H1 (cell line): ENCODE measurements around the gene RASGRP1. TPM values are rescaled to one million over a fixed set of nuclear protein-coding genes. Genes with fewer than 3 reads are reported as not detected.

Experiments
- CTCF ChIA-PET: fragments of 300-600 bp; sonication (Branson Sonifier 250); formaldehyde crosslinking; loops from one replicate; lab custom pipeline; 2021; ENCODE audit not compliant: partially characterized antibody; lab: Charles Lee
- POLR2A ChIA-PET: fragments of 300-600 bp; sonication (Branson Sonifier 250); formaldehyde crosslinking; loops from one replicate; lab custom pipeline; 2021; ENCODE audit warnings: inconsistent platforms; ENCODE audit not compliant: partially characterized antibody; lab: Charles Lee
- DNase-seq, 2 experiments: peaks; one replicate each; pipeline versions ENCODE4 v3.0.0 to v3.0.0-alpha.2; 2010 to 2022; ENCODE audit warnings: low spot score in 2 of 2, low read depth in 1 of 2, mixed read lengths in 1 of 2
- FAIRE-seq: peaks from 2 replicates; lab custom pipeline; 2011; peaks lifted over from hg19 to GRCh38; lab: Jason Lieb, UNC
- H2AFZ ChIP-seq: 2 replicates; pipeline ENCODE4 v1.8.1; 2012; ENCODE audit warnings: low read length, inconsistent platforms
- H2AK5ac ChIP-seq: 2 replicates; pipeline ENCODE4 v1.6.1; 2013; ENCODE audit warnings: low read depth, low read length
- H2BK120ac ChIP-seq: replicated peaks from 2 replicates; pipeline ENCODE3; 2013; ENCODE audit warnings: low read depth, low read length, inconsistent platforms
- H2BK12ac ChIP-seq: 2 replicates; pipeline ENCODE4 v1.6.1; 2013; ENCODE audit warnings: low read depth, low read length
- H2BK15ac ChIP-seq: 2 replicates; pipeline ENCODE4 v1.6.1; 2013; ENCODE audit warnings: low read length
- H2BK20ac ChIP-seq: 2 replicates; pipeline ENCODE4 v1.6.1; 2013; ENCODE audit warnings: low read length
- H2BK5ac ChIP-seq: 2 replicates; pipeline ENCODE4 v1.6.1; 2013; ENCODE audit warnings: low read depth, low read length
- H3K14ac ChIP-seq: 2 replicates; pipeline ENCODE4 v1.6.1; 2013; ENCODE audit warnings: inconsistent platforms; ENCODE audit not compliant: insufficient read length
- H3K18ac ChIP-seq: 2 replicates; pipeline ENCODE4 v1.6.1; 2013; ENCODE audit warnings: low read length; ENCODE audit errors: extremely low read depth
- H3K23ac ChIP-seq: 2 replicates; pipeline ENCODE4 v1.6.1; 2013; ENCODE audit warnings: inconsistent platforms; ENCODE audit not compliant: insufficient read length
- H3K23me2 ChIP-seq: 2 replicates; pipeline ENCODE4 v1.6.1; 2013; ENCODE audit warnings: low read depth, low read length
- H3K27ac ChIP-seq: 2 replicates; pipeline ENCODE4 v1.6.1; 2011; ENCODE audit warnings: low read depth, low read length, inconsistent platforms
- H3K27me3 ChIP-seq, 4 experiments: replicated peaks in 1 of 4; 1 replicate in 1 of 4; 2 replicates in 3 of 4; pipeline versions ENCODE4 v1.6.1 to v1.8.1; 2011 to 2013; ENCODE audit warnings: low read length in 3 of 4, mild to moderate bottlenecking in 3 of 4, inconsistent platforms in 2 of 4, mixed read lengths in 2 of 4, moderate library complexity in 1 of 4; ENCODE audit not compliant: control insufficient read depth in 3 of 4, insufficient read depth in 3 of 4; ENCODE audit errors: extremely low read depth in 1 of 4
- H3K36me3 ChIP-seq, 4 experiments: 2 replicates each; pipeline versions ENCODE4 v1.6.1 to v1.8.1; 2011 to 2013; ENCODE audit warnings: mild to moderate bottlenecking in 4 of 4, low read length in 3 of 4, moderate library complexity in 2 of 4, control low read depth in 1 of 4, inconsistent platforms in 1 of 4; ENCODE audit not compliant: insufficient read depth in 4 of 4, control insufficient read depth in 2 of 4
- H3K4ac ChIP-seq: replicated peaks from 2 replicates; pipeline ENCODE3; 2013; ENCODE audit warnings: low read length, low read depth, mixed read lengths, inconsistent platforms; ENCODE audit not compliant: insufficient read length
- H3K4me1 ChIP-seq, 4 experiments: replicated peaks in 1 of 4; 1 replicate in 1 of 4; 2 replicates in 3 of 4; pipeline versions ENCODE4 v1.6.1 to v1.8.1; 2011 to 2013; ENCODE audit warnings: low read length in 3 of 4, inconsistent platforms in 2 of 4, mixed read lengths in 1 of 4; ENCODE audit not compliant: insufficient read depth in 4 of 4, control insufficient read depth in 3 of 4
- H3K4me2 ChIP-seq, 2 experiments: 2 replicates each; pipeline versions ENCODE4 v1.6.1 to v1.8.1; 2011 to 2013; ENCODE audit warnings: low read depth in 2 of 2, low read length in 2 of 2, control low read depth in 1 of 2, inconsistent platforms in 1 of 2, mild to moderate bottlenecking in 1 of 2; ENCODE audit not compliant: insufficient read depth in 1 of 2
- H3K4me3 ChIP-seq, 4 experiments: fragments of 200-600, 300-600 bp in 1 of 4; sonication (generic), shearing (Covaris generic), sonication (Bioruptor Twin) in 1 of 4; 2 replicates each; pipeline versions ENCODE4 v1.5.1 to v1.8.1; 2011 to 2016; ENCODE audit warnings: low read length in 4 of 4, low read depth in 3 of 4, control low read depth in 2 of 4, inconsistent platforms in 2 of 4, mild to moderate bottlenecking in 2 of 4, mixed read lengths in 1 of 4, moderate library complexity in 1 of 4; ENCODE audit not compliant: insufficient read depth in 2 of 4; ENCODE audit errors: extremely low read depth in 1 of 4
- H3K56ac ChIP-seq: replicated peaks from 2 replicates; pipeline ENCODE3; 2013; ENCODE audit warnings: low read depth, mild to moderate bottlenecking, mixed read lengths, low read length, inconsistent platforms; ENCODE audit not compliant: insufficient read length
- H3K79me1 ChIP-seq: 2 replicates; pipeline ENCODE4 v1.6.1; 2013; ENCODE audit warnings: low read depth, low read length, control low read depth
- H3K79me2 ChIP-seq, 2 experiments: 2 replicates each; pipeline versions ENCODE4 v1.6.1 to v1.8.1; 2012 to 2013; ENCODE audit warnings: low read length in 2 of 2, mild to moderate bottlenecking in 2 of 2, inconsistent platforms in 1 of 2; ENCODE audit not compliant: insufficient read depth in 2 of 2, control insufficient read depth in 1 of 2
- H3K9ac ChIP-seq, 4 experiments: replicated peaks in 1 of 4; 1 replicate in 1 of 4; 2 replicates in 3 of 4; pipeline versions ENCODE4 v1.6.1 to v1.8.1; 2011 to 2013; ENCODE audit warnings: low read depth in 3 of 4, low read length in 3 of 4, control low read depth in 2 of 4, mild to moderate bottlenecking in 2 of 4, moderate library complexity in 2 of 4, inconsistent platforms in 1 of 4; ENCODE audit errors: extremely low read depth in 1 of 4
- H3K9me3 ChIP-seq, 2 experiments: 2 replicates each; pipeline versions ENCODE4 v1.6.1 to v1.8.1; 2012 to 2013; ENCODE audit warnings: mild to moderate bottlenecking in 2 of 2, moderate library complexity in 2 of 2, control low read depth in 1 of 2, inconsistent platforms in 1 of 2, low read depth in 1 of 2, low read length in 1 of 2, mixed read lengths in 1 of 2; ENCODE audit not compliant: insufficient read depth in 2 of 2
- H4K20me1 ChIP-seq, 2 experiments: replicated peaks in 1 of 2; 2 replicates each; pipeline versions ENCODE3 to v1.8.1; 2011 to 2013; ENCODE audit warnings: inconsistent platforms in 2 of 2, low read length in 2 of 2, mild to moderate bottlenecking in 1 of 2; ENCODE audit not compliant: insufficient read depth in 2 of 2, control insufficient read depth in 1 of 2
- H4K5ac ChIP-seq: 2 replicates; pipeline ENCODE4 v1.6.1; 2013; ENCODE audit warnings: low read length, low read depth, mixed read lengths, inconsistent platforms; ENCODE audit not compliant: insufficient read length
- H4K8ac ChIP-seq: 2 replicates; pipeline ENCODE4 v1.8.0; 2013; ENCODE audit warnings: mild to moderate bottlenecking, moderate library complexity, low read length, inconsistent platforms; ENCODE audit not compliant: insufficient read depth; ENCODE audit errors: extremely low read depth
- H4K91ac ChIP-seq: replicated peaks from 2 replicates; pipeline ENCODE3; 2013; ENCODE audit warnings: low read length, mixed read lengths, inconsistent platforms; ENCODE audit not compliant: insufficient read length
- ASH2L ChIP-seq: fragments of 200-600, 300-600 bp; sonication (generic); IDR thresholded peaks from one replicate; pipeline ENCODE4 v1.7.1; 2017; ENCODE audit warnings: low read length
- CBX8 ChIP-seq: fragments of 300-800, 300-1000 bp; sonication (generic); IDR thresholded peaks from 2 replicates; pipeline ENCODE4 v1.7.1; 2016; ENCODE audit warnings: low read depth, low read length, borderline replicate concordance
- CTBP2 ChIP-seq: IDR thresholded peaks from 2 replicates; pipeline ENCODE4 v1.7.0; 2011; ENCODE audit warnings: borderline replicate concordance, mild to moderate bottlenecking, moderate library complexity, mixed read lengths, low read length; ENCODE audit not compliant: insufficient read depth, insufficient read length
- EP300 ChIP-seq, 2 experiments: IDR thresholded peaks; 1 replicate in 1 of 2; 2 replicates in 1 of 2; pipeline ENCODE4 v1.6.1; 2011 to 2012; ENCODE audit warnings: low read depth in 2 of 2, low read length in 2 of 2, mild to moderate bottlenecking in 2 of 2, borderline replicate concordance in 1 of 2, inconsistent platforms in 1 of 2, moderate library complexity in 1 of 2
- HDAC2 ChIP-seq, 2 experiments: fragments of 300-600 bp in 1 of 2; sonication (generic) in 1 of 2; IDR thresholded peaks; 2 replicates each; pipeline ENCODE4 v1.6.1; 2011 to 2012; ENCODE audit warnings: low read depth in 2 of 2, low read length in 2 of 2, mild to moderate bottlenecking in 2 of 2, moderate library complexity in 2 of 2, borderline replicate concordance in 1 of 2, inconsistent platforms in 1 of 2
- NRF1 ChIP-seq: IDR thresholded peaks from 2 replicates; pipeline ENCODE4 v1.6.1; 2011; ENCODE audit warnings: mild to moderate bottlenecking, low read depth, low read length, improper control_type of control experiment
- RAD21 ChIP-seq, 2 experiments: IDR thresholded peaks in 1 of 2; conservative IDR thresholded peaks in 1 of 2; 2 replicates each; pipeline ENCODE4 v1.6.1; 2011; ENCODE audit warnings: low read depth in 2 of 2, low read length in 2 of 2, improper control_type of control experiment in 1 of 2, inconsistent platforms in 1 of 2, mild to moderate bottlenecking in 1 of 2, moderate library complexity in 1 of 2
- SIX5 ChIP-seq: IDR thresholded peaks from 2 replicates; pipeline ENCODE4 v1.6.1; 2011; ENCODE audit warnings: mild to moderate bottlenecking, low read depth, low read length
- SUZ12 ChIP-seq: fragments of 200-600 bp; sonication (generic); IDR thresholded peaks from 2 replicates; pipeline ENCODE4 v1.6.1; 2012; ENCODE audit warnings: mild to moderate bottlenecking, inconsistent platforms, low read length, moderate library complexity, mixed read lengths
- TBP ChIP-seq: IDR thresholded peaks from 2 replicates; pipeline ENCODE4 v1.6.1; 2011; ENCODE audit warnings: low read depth, low read length, improper control_type of control experiment
- YY1 ChIP-seq: IDR thresholded peaks from 2 replicates; pipeline ENCODE4 v1.6.1; 2011; ENCODE audit warnings: low read depth, mild to moderate bottlenecking, low read length
- whole genome bisulfite sequencing, 2 experiments: shearing (Covaris generic) in 1 of 2; methylation state at CpG; one replicate each; pipeline versions ENCODE4 v1.1.6 to v1.1.7; 2013 to 2015; ENCODE audit warnings: low lambda C conversion rate in 2 of 2, mixed read lengths in 2 of 2, inconsistent platforms in 1 of 2, low coverage in 1 of 2, missing lambda C conversion rate in 1 of 2; ENCODE audit not compliant: insufficient replicate concordance in 2 of 2, insufficient coverage in 1 of 2, insufficient read length in 1 of 2; ENCODE audit errors: extremely low coverage in 1 of 2, missing lambda C conversion rate in 1 of 2; 5-methylcytosine and 5-hydroxymethylcytosine counted together
- polyA plus RNA-seq, 7 experiments: library from polyadenylated mRNA; depleted of rRNA in 3 of 7; stranded (reverse) in 5 of 7; unstranded in 2 of 7; fragments of >200 nt in 5 of 7; fragments of 200-250 nt in 2 of 7; gene quantifications; 1 replicate in 5 of 7; 2 replicates in 1 of 7; 4 replicates in 1 of 7; pipeline versions ENCODE4 v1.2.1 to v1.2.3, GENCODE V29; 2011 to 2013; ENCODE audit warnings: missing spikeins in 2 of 7, mixed read lengths in 2 of 7
- total RNA-seq: library from RNA; stranded (reverse); fragmentation: NEBNext Ultra II Directional; extraction: Animal tissue kit (Norgen Biotek cat#: 25700); gene quantifications from 2 replicates; pipeline ENCODE4 v1.2.1, GENCODE V29; 2021
- TF ChIP-seq, protein P1 (sequence below): IDR thresholded peaks from 2 replicates; pipeline ENCODE4 v1.6.1; 2011; ENCODE audit warnings: low read length, improper control_type of control experiment

Gene RASGRP1
- total and polyA plus RNA-seq, 2 of the 8 experiments (the other 6 are each of a cell fraction or from before 2014, with no cell fraction given): 1.1 to 2.1 TPM

- Histone ChIP-seq H2BK15ac (no peak overlapping the region), H3K18ac (no peak overlapping the region), H4K8ac (no peak overlapping the region), H2BK12ac (no peak overlapping the region), H3K9ac (no peak overlapping the region), H2BK120ac (no peak overlapping the region), H4K5ac (no peak overlapping the region), H2AFZ (no peak overlapping the region), H3K23ac (no peak overlapping the region), H3K4me2 (no peak overlapping the region), H4K20me1 (no peaks in the 10 kb centered on the region), H2AK5ac (no peak overlapping the region), H3K23me2 (no peaks in the 10 kb centered on the region), H3K4me1 (peaks cover 0 to 8% (median 1%) of the 10 kb centered on the region in 4 experiments; a peak in 2 of 7 replicates), H3K79me1 (no peaks in the 10 kb centered on the region), H3K27me3 (no peaks in the 10 kb centered on the region), H3K79me2 (no peaks in the 10 kb centered on the region), H2BK20ac (no peak overlapping the region), H2BK5ac (no peak overlapping the region), H3K36me3 (no peaks in the 10 kb centered on the region), H4K91ac (no peak overlapping the region), H3K14ac (no peak overlapping the region), H3K9me3 (no peaks in the 10 kb centered on the region), H3K27ac (no peak overlapping the region), H3K4me3 (no peak overlapping the region), H3K56ac (no peak overlapping the region), H3K4ac (no peak overlapping the region)
- no peak for DNase-seq
- FAIRE-seq: no peak
- POLR2A ChIA-PET: no interaction called here
- CTCF ChIA-PET: interaction anchor here (0.7 to 2.3 kb wide), 3 partner anchors 10 to 72 kb away, joined by 3 to 7 read pairs (median 3); no protein-coding TSS in a partner anchor
- 83% methylated on average over 7 of the region's 7 CpGs; no CpG with 5 or more reads in 1 of the 2 experiments for WGBS, 2 experiments
- TF ChIP-seq SUZ12 (no peak), RAD21 (IDR thresholded peaks at IDR 0.05 in 1 of 2, conservative IDR thresholded peaks at IDR 0.05 in 1 of 2; ENCODE audit: low read depth in 2 of 2, low read length in 2 of 2) (no peak), EP300 (IDR thresholded peaks at IDR 0.05; ENCODE audit: borderline replicate concordance in 1 of 2, low read depth in 2 of 2, low read length in 2 of 2) (no peak), NRF1 (no peak), YY1 (no peak), CTBP2 (no peak), SIX5 (no peak), CBX8 (no peak), TBP (no peak), ASH2L (no peak), HDAC2 (IDR thresholded peaks at IDR 0.05; ENCODE audit: borderline replicate concordance in 1 of 2, low read depth in 2 of 2, low read length in 2 of 2) (no peak)
- TF ChIP-seq, protein P1, sequence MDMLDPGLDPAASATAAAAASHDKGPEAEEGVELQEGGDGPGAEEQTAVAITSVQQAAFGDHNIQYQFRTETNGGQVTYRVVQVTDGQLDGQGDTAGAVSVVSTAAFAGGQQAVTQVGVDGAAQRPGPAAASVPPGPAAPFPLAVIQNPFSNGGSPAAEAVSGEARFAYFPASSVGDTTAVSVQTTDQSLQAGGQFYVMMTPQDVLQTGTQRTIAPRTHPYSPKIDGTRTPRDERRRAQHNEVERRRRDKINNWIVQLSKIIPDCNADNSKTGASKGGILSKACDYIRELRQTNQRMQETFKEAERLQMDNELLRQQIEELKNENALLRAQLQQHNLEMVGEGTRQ: no peak
Measured at GRCh38 chr15:38610748-38611147, 46.1 kb upstream of the RASGRP1 start.
